Left lung (tissue), 10 donors: ENCODE data around the gene ITIH2. TPM values are rescaled to one million over a fixed set of nuclear protein-coding genes. Genes with fewer than 3 reads are reported as not detected.
"Not testable (repeated sequence)": the region's sequence is repeated elsewhere in the genome, so short reads cannot be mapped to it uniquely, and the experiment has no call there.

Experiments used
- ATAC-seq: fragments of 200-7000 bp; cut with Tn5 transposase; one replicate; pipeline ENCODE4 v1.9.1; 2020; ENCODE audit warnings: moderate library complexity
- DNase-seq, 4 donors: peaks; one replicate each; pipeline ENCODE4 v3.0.0-alpha.2; 2013 to 2020
- H3K27ac ChIP-seq, 2 donors: fragments of 200-600 bp; sonication (generic) in 1 of 2; one replicate each; pipeline versions ENCODE4 v1.5.0 to v1.8.0; 2020 to 2021
- H3K27me3 ChIP-seq, 2 donors: fragments of 200-600 bp; sonication (generic) in 1 of 2; one replicate each; pipeline versions ENCODE4 v1.5.0 to v1.8.0; 2020 to 2021
- H3K36me3 ChIP-seq, 2 donors: fragments of 200-600 bp; sonication (generic) in 1 of 2; one replicate each; pipeline versions ENCODE4 v1.5.0 to v1.8.0; 2020 to 2021
- H3K4me1 ChIP-seq, 2 donors: fragments of 200-600 bp; one replicate each; pipeline ENCODE4 v1.8.0; 2021
- H3K4me3 ChIP-seq, 2 donors: fragments of 200-600 bp; sonication (generic) in 1 of 2; one replicate each; pipeline versions ENCODE4 v1.5.0 to v1.8.0; 2020 to 2021; ENCODE audit warnings: mild to moderate bottlenecking in 1 of 2
- H3K9me3 ChIP-seq, 2 donors: fragments of 200-600 bp; sonication (generic) in 1 of 2; one replicate each; pipeline versions ENCODE4 v1.5.0 to v1.8.0; 2020 to 2021
- CTCF ChIP-seq, 2 donors: fragments of 200-600 bp; sonication (generic) in 1 of 2; IDR thresholded peaks; one replicate each; pipeline versions ENCODE4 v1.5.0 to v1.8.0; 2021; ENCODE audit warnings: antibody characterized with exemption in 2 of 2
- intact Hi-C, 2 donors: fragments of 100-400 bp; cut with DNase I; formaldehyde crosslinking; loops; one replicate each; pipeline versions ENCODE4 v1.11.2 to v1.14.2; 2022
- polyA plus RNA-seq, 6 donors: library from polyadenylated mRNA; unstranded; fragments of 120-200 nt; gene quantifications; one replicate each; pipeline ENCODE4 v1.2.1, GENCODE V29; 2013; ENCODE audit not compliant: insufficient read length in 6 of 6
- total RNA-seq, 2 donors: library from RNA; stranded (reverse); fragmentation: NEBNext Ultra II Directional; extraction: Animal tissue kit (Norgen Biotek cat#: 25700); gene quantifications; one replicate each; pipeline ENCODE4 v1.2.1, GENCODE V29; 2021
- donor health status: DM: no; HTN: yes; CAD: no.
- donor health status: DM: no; HTN: no; CAD: no.

Gene ITIH2
- total and polyA plus RNA-seq, 8 donors: 0.55 to 2.7 (median 1.3) TPM; not detected in 1

DNA sequence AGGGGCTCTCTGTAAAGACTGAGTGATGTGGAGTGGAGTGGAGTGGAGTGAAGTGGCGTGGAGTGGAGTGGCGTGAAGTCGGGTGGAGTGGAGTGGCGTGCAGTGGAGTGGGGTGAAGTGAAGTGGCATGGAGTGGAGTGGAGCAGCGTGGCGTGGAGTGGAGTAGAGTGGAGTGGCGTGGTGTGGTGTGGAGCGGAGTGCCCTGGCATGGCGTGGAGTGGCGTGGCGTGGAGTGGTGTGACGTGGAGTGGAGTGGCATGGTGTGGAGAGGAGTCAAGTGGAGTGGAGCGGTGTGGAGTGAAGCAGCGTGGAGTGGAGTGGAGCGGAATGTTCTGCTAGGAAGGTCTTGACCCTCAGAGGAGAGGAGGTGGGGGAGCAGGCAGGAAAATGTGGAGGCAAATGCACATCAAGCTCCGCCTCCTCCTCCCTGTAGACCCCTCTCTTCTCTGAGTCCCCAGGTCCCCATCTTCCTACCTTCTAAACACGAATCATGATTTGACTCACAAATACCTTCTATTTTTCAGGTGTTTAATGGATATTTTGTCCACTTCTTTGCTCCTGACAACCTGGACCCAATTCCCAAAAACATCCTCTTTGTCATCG, 19.9 kb downstream of the ITIH2 start:
- intact Hi-C loops: no loop called here
- TF ChIP-seq CTCF (IDR thresholded peaks at IDR 0.05): no peak
- Histone ChIP-seq H3K4me1 (no peaks in the 10 kb centered on the region), H3K27ac (no peak overlapping the region), H3K27me3 (no peaks in the 10 kb centered on the region), H3K36me3 (no peaks in the 10 kb centered on the region), H3K9me3 (no peaks in the 10 kb centered on the region), H3K4me3 (no peak overlapping the region)
- DNase-seq (no peak), ATAC-seq (no peak)

DNA sequence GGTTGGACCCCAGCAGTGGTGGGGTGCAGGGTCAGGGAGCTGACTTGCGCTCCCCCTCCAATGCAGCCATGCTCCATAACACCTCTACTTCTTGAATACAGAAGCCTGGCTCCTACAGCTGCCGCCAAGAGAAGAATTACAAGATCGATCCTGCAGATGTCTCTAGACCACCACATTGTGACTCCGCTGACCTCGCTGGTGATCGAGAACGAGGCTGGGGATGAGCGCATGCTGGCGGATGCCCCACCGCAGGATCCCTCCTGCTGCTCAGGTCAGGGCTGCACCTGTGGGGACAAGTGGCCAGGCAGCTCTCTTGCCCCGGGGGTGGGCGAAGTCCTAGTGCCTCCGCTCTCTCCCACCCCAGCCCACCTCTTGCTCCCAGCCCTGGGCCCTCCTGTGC, 31.7 kb downstream of the ITIH2 start:
- no peaks in the 10 kb centered on the region for H3K36me3 ChIP-seq
- no peak overlapping the region for H3K4me3 ChIP-seq
- no peak for ATAC-seq
- no peak for DNase-seq
- no peak overlapping the region for H3K27ac ChIP-seq
- H3K4me1 ChIP-seq: no peaks in the 10 kb centered on the region
- no peak for TF ChIP-seq CTCF (IDR thresholded peaks at IDR 0.05)
- intact Hi-C loops: no loop called here
- no peaks in the 10 kb centered on the region for H3K27me3 ChIP-seq
- no peaks in the 10 kb centered on the region for H3K9me3 ChIP-seq

DNA sequence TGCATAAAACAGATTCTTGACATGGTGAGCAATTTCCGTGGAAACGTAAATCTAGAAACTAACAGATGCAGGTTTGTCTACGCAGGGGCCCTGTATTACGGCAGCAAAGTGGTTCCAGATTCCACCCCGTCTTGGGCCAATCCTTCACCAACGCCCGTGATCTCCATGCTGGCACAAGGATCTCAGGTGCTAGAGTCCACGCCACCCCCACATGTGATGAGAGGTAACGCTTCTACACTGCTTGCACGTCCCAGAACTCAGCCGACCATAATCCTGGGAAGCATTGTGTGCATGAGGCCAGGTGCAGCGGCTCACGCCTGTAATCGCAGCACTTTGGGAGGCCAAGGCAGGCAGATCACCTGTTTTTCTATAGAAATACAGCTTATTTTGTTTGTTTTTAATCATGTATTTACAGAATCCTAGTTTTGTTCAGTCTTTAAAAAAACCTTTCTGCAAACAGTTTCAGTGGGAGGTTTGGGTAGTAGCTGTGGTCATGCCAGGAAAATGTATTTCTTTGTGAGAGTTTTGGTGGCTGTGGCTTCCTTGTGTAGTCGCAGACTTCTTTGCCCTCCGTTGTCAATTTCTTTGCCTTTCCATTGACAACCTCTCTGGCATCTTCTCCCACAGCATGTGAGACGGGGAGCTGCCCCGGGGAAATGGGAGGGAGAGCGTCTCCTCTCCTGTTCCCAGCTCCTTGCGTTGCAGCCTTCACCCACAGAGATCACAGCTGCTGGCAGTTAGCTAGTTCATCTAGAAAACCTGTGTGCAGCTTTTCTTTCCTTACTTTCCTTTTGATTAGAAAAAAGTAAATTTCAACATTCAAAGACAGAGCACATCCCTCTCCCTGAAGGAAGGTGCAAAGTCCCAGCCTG, 35.7 kb downstream of the ITIH2 start:
- Histone ChIP-seq H3K36me3 (no peaks in the 10 kb centered on the region), H3K4me1 (no peaks in the 10 kb centered on the region), H3K9me3 (no peaks in the 10 kb centered on the region), H3K4me3 (no peak overlapping the region), H3K27ac (no peak overlapping the region), H3K27me3 (no peaks in the 10 kb centered on the region)
- no peak for TF ChIP-seq CTCF (IDR thresholded peaks at IDR 0.05)
- no peak for ATAC-seq
- intact Hi-C loops: no loop called here
- DNase-seq: no peak

GRCh38 chr10:7744307-7744706, 41.2 kb downstream of the ITIH2 start:
- intact Hi-C loops: no loop called here
- Histone ChIP-seq H3K27ac (no peak overlapping the region), H3K4me1 (no peaks in the 10 kb centered on the region), H3K36me3 (no peaks in the 10 kb centered on the region), H3K27me3 (no peaks in the 10 kb centered on the region), H3K9me3 (no peaks in the 10 kb centered on the region), H3K4me3 (no peak overlapping the region)
- ATAC-seq: no peak
- DNase-seq: no peak
- no peak for TF ChIP-seq CTCF (IDR thresholded peaks at IDR 0.05)

DNA sequence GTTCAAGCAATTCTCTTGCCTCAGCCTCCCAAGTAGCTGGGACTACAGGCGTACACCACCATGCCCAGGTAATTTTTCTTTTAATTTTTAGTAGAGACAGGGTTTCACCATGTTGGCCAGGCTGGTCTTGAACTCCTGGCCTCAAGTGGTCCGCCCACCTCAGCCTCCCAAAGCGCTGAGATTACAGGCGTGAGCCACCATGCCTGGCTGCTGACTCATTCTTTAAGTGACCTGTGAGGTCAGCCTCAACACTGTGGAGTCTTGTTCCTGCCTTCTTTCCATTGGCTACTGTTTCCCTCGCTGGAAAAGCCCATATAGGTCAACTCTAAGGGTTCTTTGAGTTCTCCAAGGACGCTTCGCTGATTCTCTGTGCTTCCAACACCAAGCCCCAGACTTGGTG, 45.5 kb downstream of the ITIH2 start:
- H3K4me3 ChIP-seq, intact Hi-C loops, H3K4me1 ChIP-seq, H3K9me3 ChIP-seq, ATAC-seq, DNase-seq, H3K27me3 ChIP-seq, H3K27ac ChIP-seq: not testable (repeated sequence)
- H3K36me3 ChIP-seq: peaks cover 0 to 39% of the 10 kb centered on the region in 2 donors
